Adipose tissue (tissue), 3 donors: ENCODE measurements around the gene RANBP3L. TPM values are rescaled to one million over a fixed set of nuclear protein-coding genes. Genes with fewer than 3 reads are reported as not detected.
A peak's percentile ranks its signal among the peaks of the same experiment; 100 is the strongest.

Experiments
- H3K27ac ChIP-seq: one replicate; pipeline ENCODE4 v1.5.1; 2013; ENCODE audit warnings: low read depth, low read length
- WGBS, 3 donors: extraction: QIAGEN DNeasy Blood & Tissue Kit; methylation state at CpG; one replicate each; pipeline ENCODE4 v1.1.7; 2013; 5-methylcytosine and 5-hydroxymethylcytosine counted together
- polyA plus RNA-seq, 3 donors: library from polyadenylated mRNA; stranded (reverse); fragments of 200-250 nt; gene quantifications; one replicate each; pipeline ENCODE4 v1.2.3, GENCODE V29; 2013
- donor health status: healthy with polysubstance abuse.
- donor health status: Bipolar disorder and iron deficiency.
- donor health status: healthy.

RANBP3L gene
- polyA plus RNA-seq, 3 donors, result 0.05 to 1.2 (median 0.12) TPM

- no peak overlapping the region for H3K27ac ChIP-seq
- WGBS, 3 donors, result 91 to 95% (median 94%) methylated on average over 3 of the region's 3 CpGs
Measured at GRCh38 chr5:36251218-36251617, 50.5 kb downstream of the RANBP3L start.

GRCh38 chr5:36250427-36250826, 51.3 kb downstream of the RANBP3L start:
- WGBS, 3 donors, result 71 to 85% (median 75%) methylated on average over 4 of the region's 4 CpGs
- no peak overlapping the region for H3K27ac ChIP-seq

GRCh38 chr5:36246036-36246800, 55.5 kb downstream of the RANBP3L start:
- H3K27ac ChIP-seq, result no peak overlapping the region
- WGBS, 3 donors, result 91 to 94% (median 93%) methylated on average over 10 of the region's 10 CpGs

GRCh38 chr5:36244076-36244475, 57.6 kb downstream of the RANBP3L start:
- 79 to 92% (median 82%) methylated on average over 3 of the region's 3 CpGs for WGBS, 3 donors
- no peak overlapping the region for H3K27ac ChIP-seq

GRCh38 chr5:36243653-36244052, 58.0 kb downstream of the RANBP3L start:
- WGBS, 3 donors, result 90 to 93% (median 91%) methylated on average over 1 of the region's 1 CpG
- no peak overlapping the region for H3K27ac ChIP-seq

GRCh38 chr5:36242534-36243485, 58.9 kb downstream of the RANBP3L start:
- peak overlapping the region; percentile 57 for H3K27ac ChIP-seq
- WGBS, 3 donors, result 27 to 65% (median 62%) methylated on average over 24 of the region's 24 CpGs

GRCh38 chr5:36241631-36242533, 59.8 kb downstream of the RANBP3L start, which contains the start of gene NADK2:
TSS of gene NADK2 (minus strand) at chr5:36241925. CDS start at chr5:36241798, 127 bp downstream.
- peak within 1 kb of the TSS; percentile 85 for H3K27ac ChIP-seq
- WGBS, 3 donors, result 0% methylated on average over 95 to 100 of the region's 100 CpGs

GRCh38 chr5:36240779-36241630, 60.7 kb downstream of the RANBP3L start:
- WGBS, 3 donors, result 0 to 1% (median 1%) methylated on average over 49 to 61 of the region's 61 CpGs
- peak overlapping the region; percentile 85 for H3K27ac ChIP-seq

- WGBS, 3 donors, result 24 to 58% (median 55%) methylated on average over 4 of the region's 4 CpGs
- H3K27ac ChIP-seq, result no peak overlapping the region
Measured at GRCh38 chr5:36239370-36240293, 62.1 kb downstream of the RANBP3L start.

GRCh38 chr5:36238502-36239295, 63.0 kb downstream of the RANBP3L start:
- no peak overlapping the region for H3K27ac ChIP-seq

GRCh38 chr5:36237751-36238150, 64.0 kb downstream of the RANBP3L start:
- H3K27ac ChIP-seq, result no peak overlapping the region
- WGBS, 3 donors, result 86 to 99% (median 96%) methylated on average over 2 of the region's 2 CpGs

More at GRCh38 chr5:36238502-36239295, 63.0 kb downstream of the RANBP3L start:
- 29 to 77% (median 72%) methylated on average over 2 of the region's 2 CpGs for WGBS, 3 donors

- H3K27ac ChIP-seq, result no peak overlapping the region
Measured at GRCh38 chr5:36236801-36237200, 64.9 kb downstream of the RANBP3L start.

- WGBS, 3 donors, result 52 to 88% (median 85%) methylated on average over 3 of the region's 3 CpGs
- H3K27ac ChIP-seq, result no peak overlapping the region
Measured at GRCh38 chr5:36232533-36232932, 69.2 kb downstream of the RANBP3L start.

GRCh38 chr5:36230151-36230790, 71.4 kb downstream of the RANBP3L start:
- no peak overlapping the region for H3K27ac ChIP-seq
- 92 to 97% (median 97%) methylated on average over 1 of the region's 1 CpG for WGBS, 3 donors

- WGBS, 3 donors, result 89 to 97% (median 95%) methylated on average over 7 of the region's 7 CpGs
- no peak overlapping the region for H3K27ac ChIP-seq
Measured at GRCh38 chr5:36228505-36228904, 73.2 kb downstream of the RANBP3L start.
